ENCODE measurements around the gene TTPAL. TPM values are rescaled to one million over a fixed set of nuclear protein-coding genes. Genes with fewer than 3 reads are reported as not detected.
A peak's percentile ranks its signal among the peaks of the same experiment; 100 is the strongest.

TTPAL gene
- total RNA-seq, 1 donor from 2014 or later: 20.8 TPM

GRCh38 chr20:44489223-44489622 is 13.5 kb downstream of the TTPAL start:
- TF ChIP-seq CTCF (IDR thresholded peaks at IDR 0.05): no peak
- Mint-ChIP-seq H3K4me3 (ENCODE audit: unreplicated experiment) (no peak overlapping the region), H3K4me1 (ENCODE audit: unreplicated experiment) (peaks cover 26% of the 10 kb centered on the region), H3K27ac (ENCODE audit: unreplicated experiment) (no peak overlapping the region), H3K9me3 (ENCODE audit: unreplicated experiment) (no peaks in the 10 kb centered on the region), H3K27me3 (ENCODE audit: unreplicated experiment) (no peaks in the 10 kb centered on the region), H3K36me3 (ENCODE audit: unreplicated experiment) (peaks cover 44% of the 10 kb centered on the region)
- DNase-seq (ENCODE audit: extremely low spot score, unreplicated experiment): no peak

GRCh38 chr20:44489931-44490330 is 14.3 kb downstream of the TTPAL start:
- no peak for TF ChIP-seq CTCF (IDR thresholded peaks at IDR 0.05)
- Mint-ChIP-seq H3K27ac (ENCODE audit: unreplicated experiment) (no peak overlapping the region), H3K9me3 (ENCODE audit: unreplicated experiment) (no peaks in the 10 kb centered on the region), H3K36me3 (ENCODE audit: unreplicated experiment) (peaks cover 44% of the 10 kb centered on the region), H3K27me3 (ENCODE audit: unreplicated experiment) (no peaks in the 10 kb centered on the region), H3K4me3 (ENCODE audit: unreplicated experiment) (no peak overlapping the region), H3K4me1 (ENCODE audit: unreplicated experiment) (peaks cover 33% of the 10 kb centered on the region)
- DNase-seq (ENCODE audit: extremely low spot score, unreplicated experiment): no peak

GRCh38 chr20:44491635-44492395 is 16.1 kb downstream of the TTPAL start:
- Mint-ChIP-seq H3K4me3 (ENCODE audit: unreplicated experiment) (no peak overlapping the region), H3K4me1 (ENCODE audit: unreplicated experiment) (peaks cover 51% of the 10 kb centered on the region), H3K27ac (ENCODE audit: unreplicated experiment) (peak overlapping the region; percentile 75), H3K36me3 (ENCODE audit: unreplicated experiment) (peaks cover 44% of the 10 kb centered on the region), H3K27me3 (ENCODE audit: unreplicated experiment) (no peaks in the 10 kb centered on the region), H3K9me3 (ENCODE audit: unreplicated experiment) (no peaks in the 10 kb centered on the region)
- no peak for DNase-seq (ENCODE audit: extremely low spot score, unreplicated experiment)
- TF ChIP-seq CTCF (IDR thresholded peaks at IDR 0.05): no peak

- no peak overlapping the region for H3K4me3 Mint-ChIP-seq (ENCODE audit: unreplicated experiment)
Measured at GRCh38 chr20:44494266-44494665, 18.6 kb downstream of the TTPAL start.

More at GRCh38 chr20:44494266-44494665, 18.6 kb downstream of the TTPAL start:
- Mint-ChIP-seq H3K27me3 (ENCODE audit: unreplicated experiment) (no peaks in the 10 kb centered on the region), H3K27ac (ENCODE audit: unreplicated experiment) (peak overlapping the region; percentile 94), H3K9me3 (ENCODE audit: unreplicated experiment) (no peaks in the 10 kb centered on the region), H3K4me1 (ENCODE audit: unreplicated experiment) (peaks cover 59% of the 10 kb centered on the region), H3K36me3 (ENCODE audit: unreplicated experiment) (peaks cover 42% of the 10 kb centered on the region)
- DNase-seq (ENCODE audit: extremely low spot score, unreplicated experiment): no peak
- TF ChIP-seq CTCF (IDR thresholded peaks at IDR 0.05): no peak
